K562 (cell line): Measurements from ENCODE around the gene ZNRD2. TPM values are rescaled to one million over a fixed set of nuclear protein-coding genes. Genes with fewer than 3 reads are reported as not detected.

Experiments used
- ATAC-seq: fragments of 200-7000 bp; cut with Tn5 transposase; 3 replicates; pipeline ENCODE4 v1.9.1; 2020; ENCODE audit warnings: moderate library complexity
- BruUV-seq: library from RNA; stranded (reverse); fragments of 400-500 nt; replicated peaks from 2 replicates; lab custom pipeline; 2021; lab: Mats Ljungman, UMichigan
- CTCF ChIA-PET: fragments of 300-600 bp; formaldehyde crosslinking; extraction: SDS; loops from one replicate; lab custom pipeline; 2021; ENCODE audit warnings: low intra/inter-chr PET ratio; lab: Yijun Ruan, JAX
- POLR2A ChIA-PET: fragments of 300-600, 350-650 bp; sonication (Branson Sonifier 250); formaldehyde crosslinking; extraction: SDS; loops from one replicate; lab custom pipeline; 2021; ENCODE audit warnings: antibody characterized with exemption, inconsistent platforms; lab: Yijun Ruan, JAX
- DNase-seq, 4 experiments: peaks; one replicate each; pipeline versions ENCODE4 v3.0.0 to v3.0.0-alpha.2; 2011 to 2018; ENCODE audit warnings: low spot score in 3 of 4, mixed read lengths in 3 of 4; ENCODE audit errors: extremely low read depth in 1 of 4
- FAIRE-seq: peaks from 2 replicates; lab custom pipeline; 2011; peaks lifted over from hg19 to GRCh38; lab: Jason Lieb, UNC
- H2AFZ ChIP-seq: 2 replicates; pipeline ENCODE4 v1.6.0; 2011; ENCODE audit warnings: low read depth, low read length, control low read depth, inconsistent platforms
- H3K27ac ChIP-seq: fragments of 200-600 bp; 3 replicates; pipeline ENCODE4 v1.8.0; 2011; ENCODE audit warnings: low read depth, mild to moderate bottlenecking, control low read depth, inconsistent platforms, low read length, moderate library complexity, mixed read lengths; ENCODE audit errors: extremely low read depth
- H3K27me3 ChIP-seq, 2 experiments: fragments of 300-600 bp in 1 of 2; 2 replicates in 1 of 2; 3 replicates in 1 of 2; pipeline versions ENCODE4 v1.6.0 to v1.8.0; 2011; ENCODE audit warnings: inconsistent platforms in 2 of 2, low read length in 2 of 2, mild to moderate bottlenecking in 1 of 2, mixed read lengths in 1 of 2, moderate library complexity in 1 of 2; ENCODE audit not compliant: control insufficient read depth in 2 of 2, insufficient read depth in 2 of 2
- H3K36me3 ChIP-seq: fragments of 300-600 bp; 3 replicates; pipeline ENCODE4 v1.8.0; 2011; ENCODE audit warnings: mild to moderate bottlenecking, low read length, inconsistent platforms; ENCODE audit not compliant: control insufficient read depth, insufficient read depth
- H3K4me1 ChIP-seq, 2 experiments: fragments of 200-600 bp in 1 of 2; replicated peaks in 1 of 2; 2 replicates in 1 of 2; 3 replicates in 1 of 2; pipeline versions ENCODE4 v1.5.1 to v1.8.0; 2011; ENCODE audit warnings: inconsistent platforms in 2 of 2, low read length in 2 of 2, mild to moderate bottlenecking in 1 of 2, mixed read lengths in 1 of 2, moderate library complexity in 1 of 2; ENCODE audit not compliant: control insufficient read depth in 2 of 2, insufficient read depth in 2 of 2
- H3K4me2 ChIP-seq: 2 replicates; pipeline ENCODE4 v1.6.1; 2011; ENCODE audit warnings: low read length, control low read depth, inconsistent platforms, mixed read lengths; ENCODE audit not compliant: insufficient read depth
- H3K4me3 ChIP-seq: fragments of 200-600 bp; sonication (generic), shearing (Covaris generic); 2 replicates; pipeline ENCODE4 v1.5.1; 2016; ENCODE audit warnings: control low read depth, inconsistent platforms
- H3K79me2 ChIP-seq: fragments of 200-600 bp; 3 replicates; pipeline ENCODE4 v1.8.0; 2011; ENCODE audit warnings: low read length, inconsistent platforms; ENCODE audit not compliant: control insufficient read depth, insufficient read depth
- H3K9ac ChIP-seq, 2 experiments: 2 replicates each; pipeline versions ENCODE4 v1.6.0 to v1.6.1; 2011; ENCODE audit warnings: low read depth in 2 of 2, low read length in 2 of 2, control low read depth in 1 of 2, inconsistent platforms in 1 of 2, mild to moderate bottlenecking in 1 of 2, mixed read lengths in 1 of 2; ENCODE audit not compliant: insufficient read depth in 1 of 2
- H3K9me1 ChIP-seq: one replicate; pipeline ENCODE4 v1.6.0; 2011; ENCODE audit warnings: inconsistent platforms, mild to moderate bottlenecking, low read length, moderate library complexity; ENCODE audit not compliant: control insufficient read depth, insufficient read depth
- H3K9me3 ChIP-seq: replicated peaks from 2 replicates; pipeline ENCODE4 v1.5.1; 2011; ENCODE audit warnings: low read depth, low read length, inconsistent platforms; ENCODE audit not compliant: control insufficient read depth, insufficient read depth
- H4K20me1 ChIP-seq: replicated peaks from 2 replicates; pipeline ENCODE4 v1.6.1; 2011; ENCODE audit warnings: low read length, inconsistent platforms, mixed read lengths; ENCODE audit not compliant: control insufficient read depth, insufficient read depth
- BRF1 ChIP-seq: IDR thresholded peaks from 3 replicates; pipeline ENCODE4 v1.6.1; 2011; ENCODE audit warnings: borderline replicate concordance, mild to moderate bottlenecking; ENCODE audit not compliant: insufficient read length; ENCODE audit errors: extremely low read depth
- CREB1 ChIP-seq, 2 experiments: sonication (generic) in 1 of 2; formaldehyde crosslinking in 1 of 2; IDR thresholded peaks; 2 replicates each; pipeline versions ENCODE4 v1.6.1 to v1.8.0; 2012 to 2022; ENCODE audit warnings: inconsistent platforms in 1 of 2, mild to moderate bottlenecking in 1 of 2, missing genetic modification reagents in 1 of 2, moderate library complexity in 1 of 2
- CREBBP ChIP-seq: IDR thresholded peaks from one replicate; pipeline ENCODE4 v1.6.1; 2012; ENCODE audit warnings: low read depth, mild to moderate bottlenecking, control low read depth, inconsistent platforms, low read length
- EZH2 ChIP-seq: IDR thresholded peaks from 2 replicates; pipeline ENCODE4 v1.6.1; 2012; ENCODE audit warnings: low read depth, mild to moderate bottlenecking, inconsistent platforms, low read length, borderline replicate concordance
- HIVEP1 ChIP-seq: fragments of 250-450 bp; sonication (Bioruptor Pico); IDR thresholded peaks from 2 replicates; pipeline ENCODE4 v1.4.0; 2020; ENCODE audit warnings: mild to moderate bottlenecking
- HMGN3 ChIP-seq: IDR thresholded peaks from 2 replicates; pipeline ENCODE4 v1.6.1; 2011; ENCODE audit warnings: borderline replicate concordance, low read depth, mild to moderate bottlenecking, mixed read lengths, low read length; ENCODE audit not compliant: insufficient read length; ENCODE audit errors: extremely low read depth
- NCOR1 ChIP-seq: fragments of 450-650 bp; IDR thresholded peaks from 2 replicates; pipeline ENCODE4 v1.6.1; 2016; ENCODE audit warnings: mild to moderate bottlenecking, moderate library complexity
- TSC22D4 ChIP-seq: fragments of 450-650 bp; IDR thresholded peaks from 2 replicates; pipeline ENCODE4 v1.6.1; 2016; ENCODE audit warnings: missing genetic modification characterization, missing biosample characterization, control low read depth
- YY1 ChIP-seq, 3 experiments: IDR thresholded peaks; 2 replicates each; pipeline ENCODE4 v1.6.1; 2011; ENCODE audit warnings: low read length in 2 of 3, mild to moderate bottlenecking in 2 of 3, moderate library complexity in 2 of 3, borderline replicate concordance in 1 of 3, control low read depth in 1 of 3, low read depth in 1 of 3; ENCODE audit not compliant: insufficient read depth in 3 of 3, insufficient replicate concordance in 2 of 3, control insufficient read depth in 1 of 3, insufficient read length in 1 of 3; ENCODE audit errors: extremely low read depth in 1 of 3
- ZNF133 ChIP-seq: fragments of 250-450 bp; sonication (Bioruptor Pico); IDR thresholded peaks from 2 replicates; pipeline ENCODE4 v1.4.0; 2020; ENCODE audit warnings: mild to moderate bottlenecking
- whole genome bisulfite sequencing: fragments of 100-300 bp; shearing (Covaris generic); methylation state at CpG from one replicate; pipeline ENCODE4 v1.1.6; 2016; ENCODE audit warnings: low coverage, mixed read lengths; ENCODE audit not compliant: insufficient coverage; ENCODE audit errors: missing lambda C conversion rate; 5-methylcytosine and 5-hydroxymethylcytosine counted together
- in situ Hi-C: fragments of 300-500 bp; cut with MboI; formaldehyde crosslinking; loops from 4 replicates; pipeline ENCODE4 v1.15.0; 2018; ENCODE audit warnings: inconsistent platforms, mixed read lengths
- intact Hi-C: fragments of 100-400 bp; cut with micrococcal nuclease; formaldehyde crosslinking; loops from 2 replicates; pipeline ENCODE4 v1.14.2; 2022
- polyA plus RNA-seq, 8 experiments: library from polyadenylated mRNA; depleted of rRNA in 4 of 8; stranded (reverse) in 5 of 8; unstranded in 3 of 8; fragments of >200 nt; fragmentation: Nextera tagmentation in 2 of 8; fragmentation: Illumina TruSeq in 1 of 8; extraction: Ambion mirVana in 2 of 8; extraction: Trizol in 1 of 8; gene quantifications; 2 replicates each; pipeline versions ENCODE4 v1.2.1 to v1.2.3, GENCODE V29; 2011 to 2014; ENCODE audit warnings: inconsistent platforms in 1 of 8, missing spikeins in 1 of 8
- total RNA-seq, 7 experiments: library from RNA; depleted of rRNA in 6 of 7; stranded (reverse); fragments of >200 nt in 6 of 7; fragmentation: Illumina TruSeq in 2 of 7; extraction: Trizol in 2 of 7; gene quantifications; 2 replicates each; pipeline versions ENCODE4 v1.2.1 to v1.2.3, GENCODE V29; 2011 to 2021; ENCODE audit warnings: low replicate concordance in 1 of 7
- TF ChIP-seq, protein P1 (sequence below), 2 experiments: fragments of 150-350 bp in 1 of 2; IDR thresholded peaks; 2 replicates each; pipeline ENCODE4 v1.6.1; 2012 to 2016; ENCODE audit warnings: low read depth in 2 of 2, low read length in 2 of 2, mild to moderate bottlenecking in 1 of 2, moderate library complexity in 1 of 2
- TF ChIP-seq, protein P2 (sequence below): fragments of 450-650 bp; formaldehyde crosslinking; IDR thresholded peaks from 2 replicates; pipeline ENCODE4 v1.4.0; 2020; ENCODE audit warnings: mild to moderate bottlenecking, moderate library complexity
- TF ChIP-seq, protein P3 (sequence below): fragments of 250-450 bp; sonication (Bioruptor Pico); IDR thresholded peaks from 2 replicates; pipeline ENCODE4 v1.8.0; 2021; ENCODE audit warnings: moderate library complexity, mild to moderate bottlenecking, inconsistent platforms
- TF ChIP-seq, protein P4 (sequence below): sonication (generic); formaldehyde crosslinking; IDR thresholded peaks from 2 replicates; pipeline ENCODE4 v1.8.1; 2023; ENCODE audit warnings: mild to moderate bottlenecking, missing genetic modification reagents, moderate library complexity

ZNRD2 gene
- total and polyA plus RNA-seq, 9 of the 15 experiments (the other 6 are each of a cell fraction or from before 2014, with no cell fraction given), result 13.4 to 129 (median 60.4) TPM

DNA sequence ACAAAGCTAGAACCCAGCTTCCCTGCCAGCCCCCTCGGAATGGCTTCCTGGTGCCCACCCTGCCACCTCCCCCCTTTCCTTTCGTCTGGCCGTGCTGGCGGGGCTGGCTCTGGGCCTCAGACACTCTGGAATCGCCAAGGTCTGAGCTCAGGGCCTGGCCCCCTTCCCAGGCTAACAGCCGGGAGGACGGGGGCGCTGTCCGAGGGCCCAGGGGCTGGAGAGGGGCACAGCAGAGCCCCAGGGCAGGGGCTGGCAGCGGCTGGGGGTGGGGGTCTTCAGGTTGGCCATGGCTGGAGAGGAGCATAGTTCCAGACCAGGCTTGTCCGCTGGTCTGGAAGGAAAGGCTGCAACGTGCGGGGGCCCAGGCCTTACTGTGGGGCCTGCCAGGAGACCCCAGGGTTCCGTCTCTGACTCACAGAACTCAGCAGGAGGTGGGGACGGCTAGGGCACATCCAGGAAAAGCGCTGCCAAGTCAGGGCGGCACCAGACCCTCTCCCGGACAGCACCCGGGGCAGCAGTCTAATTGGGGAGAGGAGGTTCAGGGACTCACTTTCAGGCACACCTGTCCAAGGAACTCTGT is 11.3 kb upstream of the ZNRD2 start:
- H2AFZ ChIP-seq, result peak overlapping the region; percentile 94
- intact Hi-C loops, result no loop called here
- no peaks in the 10 kb centered on the region for H3K9me3 ChIP-seq
- FAIRE-seq, result no peak
- peak in 1 of 4 experiments; percentile 7 for DNase-seq
- CTCF ChIA-PET, result interaction anchor here (0.7 kb wide), 1 partner anchor 9 kb away, joined by 3 read pairs; no protein-coding TSS in a partner anchor
- no TSS peak for BruUV-seq
- TF ChIP-seq, protein P1, sequence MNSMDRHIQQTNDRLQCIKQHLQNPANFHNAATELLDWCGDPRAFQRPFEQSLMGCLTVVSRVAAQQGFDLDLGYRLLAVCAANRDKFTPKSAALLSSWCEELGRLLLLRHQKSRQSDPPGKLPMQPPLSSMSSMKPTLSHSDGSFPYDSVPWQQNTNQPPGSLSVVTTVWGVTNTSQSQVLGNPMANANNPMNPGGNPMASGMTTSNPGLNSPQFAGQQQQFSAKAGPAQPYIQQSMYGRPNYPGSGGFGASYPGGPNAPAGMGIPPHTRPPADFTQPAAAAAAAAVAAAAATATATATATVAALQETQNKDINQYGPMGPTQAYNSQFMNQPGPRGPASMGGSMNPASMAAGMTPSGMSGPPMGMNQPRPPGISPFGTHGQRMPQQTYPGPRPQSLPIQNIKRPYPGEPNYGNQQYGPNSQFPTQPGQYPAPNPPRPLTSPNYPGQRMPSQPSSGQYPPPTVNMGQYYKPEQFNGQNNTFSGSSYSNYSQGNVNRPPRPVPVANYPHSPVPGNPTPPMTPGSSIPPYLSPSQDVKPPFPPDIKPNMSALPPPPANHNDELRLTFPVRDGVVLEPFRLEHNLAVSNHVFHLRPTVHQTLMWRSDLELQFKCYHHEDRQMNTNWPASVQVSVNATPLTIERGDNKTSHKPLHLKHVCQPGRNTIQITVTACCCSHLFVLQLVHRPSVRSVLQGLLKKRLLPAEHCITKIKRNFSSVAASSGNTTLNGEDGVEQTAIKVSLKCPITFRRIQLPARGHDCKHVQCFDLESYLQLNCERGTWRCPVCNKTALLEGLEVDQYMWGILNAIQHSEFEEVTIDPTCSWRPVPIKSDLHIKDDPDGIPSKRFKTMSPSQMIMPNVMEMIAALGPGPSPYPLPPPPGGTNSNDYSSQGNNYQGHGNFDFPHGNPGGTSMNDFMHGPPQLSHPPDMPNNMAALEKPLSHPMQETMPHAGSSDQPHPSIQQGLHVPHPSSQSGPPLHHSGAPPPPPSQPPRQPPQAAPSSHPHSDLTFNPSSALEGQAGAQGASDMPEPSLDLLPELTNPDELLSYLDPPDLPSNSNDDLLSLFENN (IDR thresholded peaks at IDR 0.05; ENCODE audit: low read depth in 2 of 2, low read length in 2 of 2), result no peak
- TF ChIP-seq, protein P2, sequence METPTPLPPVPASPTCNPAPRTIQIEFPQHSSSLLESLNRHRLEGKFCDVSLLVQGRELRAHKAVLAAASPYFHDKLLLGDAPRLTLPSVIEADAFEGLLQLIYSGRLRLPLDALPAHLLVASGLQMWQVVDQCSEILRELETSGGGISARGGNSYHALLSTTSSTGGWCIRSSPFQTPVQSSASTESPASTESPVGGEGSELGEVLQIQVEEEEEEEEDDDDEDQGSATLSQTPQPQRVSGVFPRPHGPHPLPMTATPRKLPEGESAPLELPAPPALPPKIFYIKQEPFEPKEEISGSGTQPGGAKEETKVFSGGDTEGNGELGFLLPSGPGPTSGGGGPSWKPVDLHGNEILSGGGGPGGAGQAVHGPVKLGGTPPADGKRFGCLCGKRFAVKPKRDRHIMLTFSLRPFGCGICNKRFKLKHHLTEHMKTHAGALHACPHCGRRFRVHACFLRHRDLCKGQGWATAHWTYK, result 0 out of 2 replicates have a peak, but pooled peaks have one; percentile 7
- TF ChIP-seq CREB1 (IDR thresholded peaks at IDR 0.05), result no peak
- 0 out of 2 replicates have a peak, but pooled peaks have one; percentile 8 for TF ChIP-seq CREB1 (CRISPR knock-in tag; IDR thresholded peaks at IDR 0.05)
- TF ChIP-seq YY1 (IDR thresholded peaks at IDR 0.05; ENCODE audit: borderline replicate concordance in 1 of 3, control insufficient read depth in 1 of 3, extremely low read depth in 1 of 3, insufficient read depth in 3 of 3, insufficient read length in 1 of 3, insufficient replicate concordance in 2 of 3, low read depth in 1 of 3, low read length in 2 of 3), result no peak
- TF ChIP-seq, protein P3, sequence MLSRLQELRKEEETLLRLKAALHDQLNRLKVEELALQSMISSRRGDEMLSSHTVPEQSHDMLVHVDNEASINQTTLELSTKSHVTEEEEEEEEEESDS (CRISPR knock-in tag), result no peak
- no peak for TF ChIP-seq BRF1
- TF ChIP-seq CREBBP, result no peak
- no peak for TF ChIP-seq EZH2
- no peak for TF ChIP-seq NCOR1
- TF ChIP-seq, protein P4, sequence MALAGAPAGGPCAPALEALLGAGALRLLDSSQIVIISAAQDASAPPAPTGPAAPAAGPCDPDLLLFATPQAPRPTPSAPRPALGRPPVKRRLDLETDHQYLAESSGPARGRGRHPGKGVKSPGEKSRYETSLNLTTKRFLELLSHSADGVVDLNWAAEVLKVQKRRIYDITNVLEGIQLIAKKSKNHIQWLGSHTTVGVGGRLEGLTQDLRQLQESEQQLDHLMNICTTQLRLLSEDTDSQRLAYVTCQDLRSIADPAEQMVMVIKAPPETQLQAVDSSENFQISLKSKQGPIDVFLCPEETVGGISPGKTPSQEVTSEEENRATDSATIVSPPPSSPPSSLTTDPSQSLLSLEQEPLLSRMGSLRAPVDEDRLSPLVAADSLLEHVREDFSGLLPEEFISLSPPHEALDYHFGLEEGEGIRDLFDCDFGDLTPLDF (CRISPR knock-in tag), result no peak
- no peak for TF ChIP-seq HIVEP1 (CRISPR knock-in tag)
- no peak for TF ChIP-seq TSC22D4 (tag)
- no peak for TF ChIP-seq HMGN3
- no peak for TF ChIP-seq ZNF133
- TF ChIP-seq, all 486 proteins: peak for 2
- Histone ChIP-seq H3K9me1 (no peaks in the 10 kb centered on the region), H4K20me1 (no peaks in the 10 kb centered on the region), H3K79me2 (no peaks in the 10 kb centered on the region), H3K4me2 (peak overlapping the region; percentile 62), H3K27ac (peak overlapping the region; percentile 68), H3K9ac (peak overlapping the region; percentile 60 to 82; a peak in 3 of 4 replicates), H3K4me1 (peaks cover 48 to 73% of the 10 kb centered on the region in 2 experiments), H3K36me3 (no peaks in the 10 kb centered on the region), H3K27me3 (no peaks in the 10 kb centered on the region), H3K4me3 (peak overlapping the region; percentile 41; the same call in 1 of the 2 replicates)
- ATAC-seq, result no peak
- in situ Hi-C loops, result no loop called here
- 77% methylated on average over 17 of the region's 19 CpGs for WGBS
- POLR2A ChIA-PET, result interaction anchor here (0.6 to 3.6 kb wide), 7 partner anchors 13 to 299 kb away, joined by 3 to 22 read pairs (median 3); partner anchors contain the start of genes FAM89B, MALAT1 and ZNRD2
